HEK293 (cell line): ENCODE results near the gene MDFI.

Experiments
- CTCF ChIA-PET: fragments of 350-600 bp; formaldehyde crosslinking; extraction: SDS; loops from one replicate; lab custom pipeline; 2021; ENCODE audit warnings: antibody characterized with exemption; lab: Yijun Ruan, JAX
- POLR2A ChIA-PET: fragments of 300-600 bp; formaldehyde crosslinking; extraction: SDS; loops from one replicate; lab custom pipeline; 2020; ENCODE audit warnings: antibody characterized with exemption, inconsistent platforms; lab: Yijun Ruan, JAX
- H3K27ac ChIP-seq: fragments of 200-500 bp; sonication (Bioruptor generic); 2 replicates; pipeline ENCODE4 v1.5.1; 2014; ENCODE audit warnings: low read depth, low read length, control low read depth, inconsistent platforms; ENCODE audit errors: extremely low read depth
- H3K36me3 ChIP-seq, 2 experiments: fragments of 200-500 bp in 1 of 2; sonication (Bioruptor generic) in 1 of 2; 1 replicate in 1 of 2; 2 replicates in 1 of 2; pipeline ENCODE4 v1.5.1; 2014 to 2017; ENCODE audit warnings: inconsistent platforms in 2 of 2, low read length in 2 of 2; ENCODE audit not compliant: control insufficient read depth in 2 of 2, insufficient read depth in 1 of 2
- H3K4me1 ChIP-seq: fragments of 200-500 bp; sonication (Bioruptor generic); 2 replicates; pipeline ENCODE4 v1.5.1; 2014; ENCODE audit warnings: mild to moderate bottlenecking, low read length, inconsistent platforms; ENCODE audit not compliant: control insufficient read depth, insufficient read depth
- H3K4me3 ChIP-seq: 2 replicates; pipeline ENCODE4 v1.5.1; 2011; ENCODE audit warnings: low read depth, mild to moderate bottlenecking, control low read depth, low read length, moderate library complexity
- H3K9me3 ChIP-seq: fragments of 200-500 bp; sonication (Bioruptor generic); 2 replicates; pipeline ENCODE4 v1.5.1; 2014; ENCODE audit warnings: low read depth, low read length, inconsistent platforms; ENCODE audit not compliant: control insufficient read depth, insufficient read depth
- HOXD13 ChIP-seq: sonication (generic); formaldehyde crosslinking; IDR thresholded peaks from 2 replicates; pipeline ENCODE4 v1.8.0; 2022; ENCODE audit warnings: missing genetic modification reagents, borderline replicate concordance
- IKZF3 ChIP-seq: fragments of 450-650 bp; IDR thresholded peaks from 2 replicates; pipeline ENCODE4 v1.5.0; 2018; ENCODE audit warnings: missing biosample characterization, mild to moderate bottlenecking, missing genetic modification characterization, moderate library complexity
- OVOL3 ChIP-seq: fragments of 450-650 bp; formaldehyde crosslinking; IDR thresholded peaks from 2 replicates; pipeline ENCODE4 v1.5.1; 2016; ENCODE audit warnings: missing biosample characterization, missing genetic modification characterization
- PRDM1 ChIP-seq: fragments of 450-650 bp; formaldehyde crosslinking; IDR thresholded peaks from 2 replicates; pipeline ENCODE4; 2016; ENCODE audit warnings: missing biosample characterization, missing genetic modification characterization
- ZBTB1 ChIP-seq: fragments of 450-650 bp; formaldehyde crosslinking; IDR thresholded peaks from 2 replicates; pipeline ENCODE4 v1.5.1; 2016; ENCODE audit warnings: missing biosample characterization, missing genetic modification characterization
- ZBTB10 ChIP-seq: fragments of 450-650 bp; formaldehyde crosslinking; IDR thresholded peaks from 2 replicates; pipeline ENCODE4 v1.5.1; 2016; ENCODE audit warnings: missing biosample characterization, missing genetic modification characterization
- ZBTB26 ChIP-seq: fragments of 450-650 bp; formaldehyde crosslinking; optimal IDR thresholded peaks from 2 replicates; pipeline ENCODE3; 2016; ENCODE audit warnings: missing biosample characterization, mild to moderate bottlenecking, missing genetic modification characterization
- ZFP37 ChIP-seq: fragments of 450-650 bp; formaldehyde crosslinking; IDR thresholded peaks from 2 replicates; pipeline ENCODE4 v1.5.1; 2016; ENCODE audit warnings: missing biosample characterization, missing genetic modification characterization
- ZIC2 ChIP-seq: fragments of 450-650 bp; formaldehyde crosslinking; IDR thresholded peaks from 2 replicates; pipeline ENCODE4 v1.5.1; 2016; ENCODE audit warnings: missing biosample characterization, missing genetic modification characterization
- ZNF112 ChIP-seq: fragments of 450-650 bp; formaldehyde crosslinking; IDR thresholded peaks from 2 replicates; pipeline ENCODE4 v1.5.0; 2017; ENCODE audit warnings: missing biosample characterization, missing genetic modification characterization
- ZNF132 ChIP-seq: fragments of 450-650 bp; formaldehyde crosslinking; IDR thresholded peaks from 2 replicates; pipeline ENCODE4 v1.5.1; 2017; ENCODE audit warnings: missing biosample characterization, missing genetic modification characterization, borderline replicate concordance
- ZNF174 ChIP-seq: fragments of 450-650 bp; formaldehyde crosslinking; IDR thresholded peaks from 2 replicates; pipeline ENCODE4 v1.5.0; 2017; ENCODE audit warnings: missing biosample characterization, mild to moderate bottlenecking, missing genetic modification characterization
- ZNF184 ChIP-seq: fragments of 450-650 bp; IDR thresholded peaks from 2 replicates; pipeline ENCODE4 v1.5.1; 2018; ENCODE audit warnings: missing biosample characterization, mild to moderate bottlenecking, missing genetic modification characterization
- ZNF211 ChIP-seq: fragments of 450-650 bp; formaldehyde crosslinking; IDR thresholded peaks from 2 replicates; pipeline ENCODE4 v1.5.1; 2016; ENCODE audit warnings: low read depth, missing biosample characterization, missing genetic modification characterization
- ZNF223 ChIP-seq: fragments of 450-650 bp; formaldehyde crosslinking; IDR thresholded peaks from 2 replicates; pipeline ENCODE4 v1.5.1; 2016; ENCODE audit warnings: missing biosample characterization, missing genetic modification characterization
- ZNF24 ChIP-seq: fragments of 450-650 bp; formaldehyde crosslinking; IDR thresholded peaks from 2 replicates; pipeline ENCODE4 v1.5.1; 2016; ENCODE audit warnings: missing biosample characterization, missing genetic modification characterization
- ZNF302 ChIP-seq: fragments of 450-650 bp; formaldehyde crosslinking; IDR thresholded peaks from 2 replicates; pipeline ENCODE4 v1.5.1; 2016; ENCODE audit warnings: missing biosample characterization, missing genetic modification characterization, low read depth
- ZNF354C ChIP-seq: fragments of 450-650 bp; formaldehyde crosslinking; IDR thresholded peaks from 2 replicates; pipeline ENCODE4 v1.5.1; 2016; ENCODE audit warnings: missing biosample characterization, missing genetic modification characterization, low read depth, borderline replicate concordance
- ZNF423 ChIP-seq: fragments of 450-650 bp; formaldehyde crosslinking; IDR thresholded peaks from 2 replicates; pipeline ENCODE4 v1.5.1; 2016; ENCODE audit warnings: missing biosample characterization, missing genetic modification characterization
- ZNF529 ChIP-seq: fragments of 450-650 bp; formaldehyde crosslinking; IDR thresholded peaks from 2 replicates; pipeline ENCODE4 v1.5.1; 2017; ENCODE audit warnings: missing genetic modification characterization, missing biosample characterization; ENCODE audit not compliant: insufficient replicate concordance
- ZNF530 ChIP-seq: fragments of 450-650 bp; formaldehyde crosslinking; IDR thresholded peaks from 2 replicates; pipeline ENCODE4 v1.5.1; 2016; ENCODE audit warnings: low read depth, missing biosample characterization, missing genetic modification characterization
- ZNF585B ChIP-seq: fragments of 450-650 bp; formaldehyde crosslinking; IDR thresholded peaks from 2 replicates; pipeline ENCODE4 v1.5.1; 2016; ENCODE audit warnings: missing biosample characterization, missing genetic modification characterization
- ZNF596 ChIP-seq: fragments of 450-650 bp; IDR thresholded peaks from 2 replicates; pipeline ENCODE4 v1.5.0; 2018; ENCODE audit warnings: missing biosample characterization, mild to moderate bottlenecking, missing genetic modification characterization, moderate library complexity
- ZNF610 ChIP-seq: fragments of 450-650 bp; formaldehyde crosslinking; IDR thresholded peaks from 2 replicates; pipeline ENCODE4 v1.5.1; 2016; ENCODE audit warnings: missing biosample characterization, missing genetic modification characterization, borderline replicate concordance
- TF ChIP-seq, protein P1 (sequence below): fragments of 450-650 bp; formaldehyde crosslinking; IDR thresholded peaks from 2 replicates; pipeline ENCODE4; 2016; ENCODE audit warnings: missing biosample characterization, missing genetic modification characterization

Gene MDFI

GRCh38 chr6:41653691-41654090 is 15.4 kb downstream of the MDFI start:
- Histone ChIP-seq H3K4me1 (0 out of 2 replicates have a peak, but pooled peaks cover 3% of the 10 kb centered on the region), H3K27ac (no peak overlapping the region), H3K36me3 (no peaks in the 10 kb centered on the region), H3K4me3 (no peak overlapping the region), H3K9me3 (no peaks in the 10 kb centered on the region)
- TF ChIP-seq, protein P1, sequence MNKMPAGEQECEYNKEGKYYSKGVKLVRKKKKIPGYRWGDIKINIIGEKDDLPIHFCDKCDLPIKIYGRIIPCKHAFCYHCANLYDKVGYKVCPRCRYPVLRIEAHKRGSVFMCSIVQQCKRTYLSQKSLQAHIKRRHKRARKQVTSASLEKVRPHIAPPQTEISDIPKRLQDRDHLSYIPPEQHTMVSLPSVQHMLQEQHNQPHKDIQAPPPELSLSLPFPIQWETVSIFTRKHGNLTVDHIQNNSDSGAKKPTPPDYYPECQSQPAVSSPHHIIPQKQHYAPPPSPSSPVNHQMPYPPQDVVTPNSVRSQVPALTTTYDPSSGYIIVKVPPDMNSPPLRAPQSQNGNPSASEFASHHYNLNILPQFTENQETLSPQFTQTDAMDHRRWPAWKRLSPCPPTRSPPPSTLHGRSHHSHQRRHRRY (tag by site-specific recombination): no peak
- TF ChIP-seq ZBTB10 (tag by site-specific recombination) (no peak), ZNF223 (tag by site-specific recombination) (no peak), ZNF423 (tag by site-specific recombination) (no peak), ZNF354C (tag by site-specific recombination) (no peak), ZNF585B (no peak), ZNF596 (no peak), ZBTB26 (tag by site-specific recombination) (no peak), ZNF530 (tag by site-specific recombination) (no peak), OVOL3 (tag by site-specific recombination) (no peak), ZNF211 (no peak), IKZF3 (tag by site-specific recombination) (no peak), PRDM1 (tag by site-specific recombination) (no peak), ZNF184 (tag by site-specific recombination) (no peak), ZNF112 (tag by site-specific recombination) (no peak), ZBTB1 (tag by site-specific recombination) (no peak), ZNF24 (tag by site-specific recombination) (no peak), ZNF302 (tag by site-specific recombination) (no peak), ZNF132 (tag by site-specific recombination) (no peak)
- CTCF ChIA-PET: no interaction called here
- POLR2A ChIA-PET: no interaction called here

GRCh38 chr6:41654151-41654697 is 16.0 kb downstream of the MDFI start:
- TF ChIP-seq ZIC2 (tag by site-specific recombination): peak; percentile 44; the same call in 1 of the 2 replicates
- TF ChIP-seq IKZF3 (tag by site-specific recombination): no peak
- TF ChIP-seq ZNF610: no peak
- TF ChIP-seq HOXD13 (CRISPR knock-in tag): no peak
- TF ChIP-seq ZNF529: no peak
- no peak for TF ChIP-seq ZNF174 (tag by site-specific recombination)
- TF ChIP-seq ZFP37 (tag by site-specific recombination): no peak
- Histone ChIP-seq H3K4me3 (no peak overlapping the region), H3K36me3 (no peaks in the 10 kb centered on the region), H3K9me3 (no peaks in the 10 kb centered on the region), H3K27ac (no peak overlapping the region), H3K4me1 (0 out of 2 replicates have a peak, but pooled peaks cover 3% of the 10 kb centered on the region)
- CTCF ChIA-PET: no interaction called here
- POLR2A ChIA-PET: no interaction called here
